ENCODE data around the gene PTGFRN. TPM values are rescaled to one million over a fixed set of nuclear protein-coding genes. Genes with fewer than 3 reads are reported as not detected.

Gene PTGFRN
- total and polyA plus RNA-seq, 9 of the 15 experiments (the other 6 are each of a cell fraction or from before 2014, with no cell fraction given) = 17.3 to 33.1 (median 25.7) TPM

DNA sequence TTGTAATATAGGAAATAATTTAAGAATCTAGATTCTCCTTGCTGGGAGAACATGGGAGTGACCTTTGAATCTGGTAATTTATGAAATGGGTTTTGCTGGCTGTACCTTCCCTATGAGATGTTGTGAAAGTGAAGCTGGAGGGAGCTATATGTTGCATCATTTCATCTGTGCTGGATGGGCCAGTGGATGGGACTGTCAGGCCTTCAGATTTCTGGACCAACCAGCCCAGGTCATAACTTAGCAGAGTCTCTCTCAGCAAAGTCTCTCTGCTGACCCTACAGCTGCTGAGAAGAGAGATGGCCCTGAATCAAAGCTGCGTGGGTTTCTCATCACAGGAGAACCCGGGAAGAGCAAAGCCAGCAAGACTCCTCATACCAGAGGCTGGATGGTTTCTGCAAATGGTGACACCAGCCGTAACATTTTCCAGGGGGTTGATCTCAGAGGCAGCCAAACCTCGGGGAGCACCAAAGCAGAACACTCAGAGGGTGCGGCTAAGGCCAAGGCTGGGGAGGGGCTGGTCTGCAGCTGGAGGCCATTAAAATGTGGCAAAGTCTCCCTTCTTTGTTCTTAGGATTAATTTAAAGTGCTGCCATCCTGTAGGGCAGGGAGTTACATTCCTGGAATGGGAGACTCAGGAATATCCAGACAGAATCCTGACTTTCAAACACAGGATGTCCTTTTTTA lies 18.2 kb upstream of the PTGFRN start (continued):
- TF ChIP-seq, protein P1, sequence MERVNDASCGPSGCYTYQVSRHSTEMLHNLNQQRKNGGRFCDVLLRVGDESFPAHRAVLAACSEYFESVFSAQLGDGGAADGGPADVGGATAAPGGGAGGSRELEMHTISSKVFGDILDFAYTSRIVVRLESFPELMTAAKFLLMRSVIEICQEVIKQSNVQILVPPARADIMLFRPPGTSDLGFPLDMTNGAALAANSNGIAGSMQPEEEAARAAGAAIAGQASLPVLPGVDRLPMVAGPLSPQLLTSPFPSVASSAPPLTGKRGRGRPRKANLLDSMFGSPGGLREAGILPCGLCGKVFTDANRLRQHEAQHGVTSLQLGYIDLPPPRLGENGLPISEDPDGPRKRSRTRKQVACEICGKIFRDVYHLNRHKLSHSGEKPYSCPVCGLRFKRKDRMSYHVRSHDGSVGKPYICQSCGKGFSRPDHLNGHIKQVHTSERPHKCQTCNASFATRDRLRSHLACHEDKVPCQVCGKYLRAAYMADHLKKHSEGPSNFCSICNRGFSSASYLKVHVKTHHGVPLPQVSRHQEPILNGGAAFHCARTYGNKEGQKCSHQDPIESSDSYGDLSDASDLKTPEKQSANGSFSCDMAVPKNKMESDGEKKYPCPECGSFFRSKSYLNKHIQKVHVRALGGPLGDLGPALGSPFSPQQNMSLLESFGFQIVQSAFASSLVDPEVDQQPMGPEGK (CRISPR knock-in tag; IDR thresholded peaks at IDR 0.05; ENCODE audit: borderline replicate concordance) = no peak
- no peak for TF ChIP-seq SMAD3 (CRISPR knock-in tag; conservative IDR thresholded peaks at IDR 0.05)
- no peak for TF ChIP-seq MYC (IDR thresholded peaks at IDR 0.05; ENCODE audit: low read depth, low read length)
- TF ChIP-seq MYC (CRISPR knock-in tag; IDR thresholded peaks at IDR 0.05; ENCODE audit: borderline replicate concordance, low read depth) = no peak
- no peak for TF ChIP-seq EWSR1 (IDR thresholded peaks at IDR 0.05; ENCODE audit: borderline replicate concordance, low read depth, partially characterized antibody)
- TF ChIP-seq CXXC5 (CRISPR knock-in tag; IDR thresholded peaks at IDR 0.05) = no peak
- TF ChIP-seq, protein P2, sequence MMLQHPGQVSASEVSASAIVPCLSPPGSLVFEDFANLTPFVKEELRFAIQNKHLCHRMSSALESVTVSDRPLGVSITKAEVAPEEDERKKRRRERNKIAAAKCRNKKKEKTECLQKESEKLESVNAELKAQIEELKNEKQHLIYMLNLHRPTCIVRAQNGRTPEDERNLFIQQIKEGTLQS (IDR thresholded peaks at IDR 0.05) = peak; percentile 66
- TF ChIP-seq, protein P2 (CRISPR knock-in tag; conservative IDR thresholded peaks at IDR 0.05) = no peak
- no peak for TF ChIP-seq HMGN3 (IDR thresholded peaks at IDR 0.05; ENCODE audit: borderline replicate concordance, extremely low read depth, insufficient read length, low read depth, low read length)
- TF ChIP-seq CHD2 (IDR thresholded peaks at IDR 0.05; ENCODE audit: low read depth, low read length) = no peak
